Sigmoid colon (tissue), 7 donors: Measurements from ENCODE around the gene GPR39. TPM values are rescaled to one million over a fixed set of nuclear protein-coding genes. Genes with fewer than 3 reads are reported as not detected.

Source experiments
- DNase-seq: peaks from one replicate; pipeline ENCODE4 v3.0.0-alpha.2; 2019
- H3K27ac ChIP-seq, 4 donors: fragments of 200-600 bp; sonication (generic); one replicate each; pipeline ENCODE4 v1.5.1; 2016 to 2019; ENCODE audit warnings: mild to moderate bottlenecking in 1 of 4
- H3K27me3 ChIP-seq, 3 donors: fragments of 200-600 bp; sonication (generic); one replicate each; pipeline ENCODE4 v1.5.1; 2019; ENCODE audit warnings: mild to moderate bottlenecking in 1 of 3
- H3K36me3 ChIP-seq, 4 donors: fragments of 200-600 bp; sonication (generic); one replicate each; pipeline ENCODE4 v1.5.1; 2016 to 2019
- H3K4me1 ChIP-seq, 4 donors: fragments of 200-600 bp; sonication (generic); one replicate each; pipeline ENCODE4 v1.5.1; 2017 to 2019
- H3K4me3 ChIP-seq, 4 donors: fragments of 200-600 bp; sonication (generic); one replicate each; pipeline ENCODE4 v1.5.1; 2017 to 2019; ENCODE audit warnings: mild to moderate bottlenecking in 2 of 4, moderate library complexity in 1 of 4
- H3K9me3 ChIP-seq, 4 donors: fragments of 200-600 bp in 3 of 4; sonication (generic) in 3 of 4; one replicate each; pipeline versions ENCODE4 v1.5.1 to v1.6.1; 2013 to 2019
- CTCF ChIP-seq, 4 experiments: fragments of 450-650 bp in 3 of 4; fragments of 200-600 bp in 1 of 4; IDR thresholded peaks; one replicate each; pipeline ENCODE4 v1.5.1; 2016 to 2019; ENCODE audit warnings: antibody characterized with exemption in 4 of 4, mild to moderate bottlenecking in 3 of 4, moderate library complexity in 2 of 4
- EP300 ChIP-seq, 4 donors: sonication (generic); formaldehyde crosslinking; IDR thresholded peaks; one replicate each; pipeline ENCODE4 v1.6.1; 2017; ENCODE audit warnings: antibody characterized with exemption in 4 of 4
- POLR2A ChIP-seq, 2 donors: fragments of 450-650 bp; IDR thresholded peaks; one replicate each; pipeline ENCODE4 v1.6.1; 2016; ENCODE audit warnings: antibody characterized with exemption in 2 of 2, mild to moderate bottlenecking in 2 of 2, moderate library complexity in 2 of 2
- POLR2AphosphoS5 ChIP-seq, 4 donors: sonication (generic); formaldehyde crosslinking; IDR thresholded peaks; one replicate each; pipeline ENCODE4 v1.6.1; 2017; ENCODE audit warnings: antibody characterized with exemption in 4 of 4
- WGBS, 2 donors: extraction: QIAGEN DNeasy Blood & Tissue Kit; methylation state at CpG; one replicate each; pipeline ENCODE4 v1.1.7; 2013; 5-methylcytosine and 5-hydroxymethylcytosine counted together
- intact Hi-C: fragments of 100-400 bp; cut with DNase I; formaldehyde crosslinking; loops from one replicate; pipeline ENCODE4 v1.15.1; 2023
- polyA plus RNA-seq, 3 donors: library from polyadenylated mRNA; stranded (reverse); fragments of 200-250 nt; gene quantifications; one replicate each; pipeline ENCODE4 v1.2.3, GENCODE V29; 2013
- total RNA-seq, 4 donors: library from RNA; depleted of rRNA; stranded (reverse); fragments of >200 nt; gene quantifications; one replicate each; pipeline ENCODE4 v1.1.0, GENCODE V29; 2016
- donor health status: healthy with polysubstance abuse.
- donor health status: Bipolar disorder and iron deficiency.
- donor health status: healthy.

Gene GPR39
- total and polyA plus RNA-seq, 7 donors, result 0.28 to 7.7 (median 1.6) TPM; not detected in 1

- Histone ChIP-seq H3K4me3 (no peak overlapping the region), H3K27me3 (no peaks in the 10 kb centered on the region), H3K27ac (no peak overlapping the region), H3K4me1 (no peaks in the 10 kb centered on the region), H3K9me3 (no peaks in the 10 kb centered on the region), H3K36me3 (no peaks in the 10 kb centered on the region)
- 76 to 84% methylated on average over 1 of the region's 1 CpG for WGBS, 2 donors
- TF ChIP-seq POLR2AphosphoS5 (IDR thresholded peaks at IDR 0.05), result no peak
- TF ChIP-seq POLR2A (IDR thresholded peaks at IDR 0.05), result no peak
- no peak for TF ChIP-seq CTCF (IDR thresholded peaks at IDR 0.05)
- no peak for TF ChIP-seq EP300 (IDR thresholded peaks at IDR 0.05)
- no peak for DNase-seq
- intact Hi-C loops, result no loop called here
These were observed 127.5 kb downstream of the GPR39 start for GRCh38 chr2:132544006-132544630.

DNA sequence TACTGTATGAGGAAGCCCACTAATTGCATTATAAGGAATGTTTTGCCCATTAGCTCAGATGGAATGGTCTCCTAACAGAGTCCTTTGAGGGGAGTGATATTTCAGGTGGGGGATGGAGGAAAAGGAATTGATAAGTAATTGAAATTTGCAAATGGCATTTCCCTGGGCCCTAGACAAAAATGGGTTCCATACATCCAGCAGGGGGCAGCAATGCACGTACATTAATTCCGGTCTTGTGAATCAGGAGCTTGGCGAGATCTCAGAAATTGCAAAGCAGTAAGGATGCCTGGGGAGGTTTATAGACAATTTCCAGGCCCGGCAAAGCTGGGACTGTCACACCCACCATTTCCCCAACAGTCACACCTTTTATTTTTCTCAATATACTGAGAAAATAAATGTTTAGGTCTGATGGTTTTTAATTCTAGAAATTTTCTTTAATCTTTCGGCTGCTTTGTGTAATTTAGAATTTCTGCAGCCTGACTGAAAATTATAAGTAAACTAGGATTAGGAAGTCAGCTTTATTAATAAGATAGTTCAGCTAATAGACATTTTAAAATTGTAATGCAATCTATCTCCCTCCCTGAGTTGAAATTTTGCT is 130.6 kb downstream of the GPR39 start:
- intact Hi-C loops, result loop anchor here (1.0 kb wide), 2 partner anchors 624 to 1297 kb away; no protein-coding TSS in a partner anchor
- DNase-seq, result peak; percentile 77

GRCh38 chr2:132549935-132550670 is 133.5 kb downstream of the GPR39 start:
- Histone ChIP-seq H3K4me1 (peaks cover 0 to 15% (median 9%) of the 10 kb centered on the region in 4 donors), H3K27ac (no peak overlapping the region), H3K4me3 (no peak overlapping the region), H3K36me3 (no peaks in the 10 kb centered on the region), H3K9me3 (no peaks in the 10 kb centered on the region), H3K27me3 (no peaks in the 10 kb centered on the region)
- DNase-seq, result no peak
- 73 to 87% methylated on average over 11 of the region's 11 CpGs for WGBS, 2 donors
- no peak for TF ChIP-seq EP300 (IDR thresholded peaks at IDR 0.05)
- peak in 2 of 4 donors; percentile 18 to 42 for TF ChIP-seq POLR2AphosphoS5 (IDR thresholded peaks at IDR 0.05)
- intact Hi-C loops, result no loop called here

More for the DNA sequence above, 130.6 kb downstream of the GPR39 start:
- 20 to 21% methylated on average over 5 of the region's 5 CpGs for WGBS, 2 donors
- H3K4me1 ChIP-seq, result peaks cover 0 to 15% (median 9%) of the 10 kb centered on the region in 4 donors
- TF ChIP-seq CTCF (IDR thresholded peaks at IDR 0.05) (peak; percentile 50 to 65 (median 58)), EP300 (IDR thresholded peaks at IDR 0.05) (no peak)
- no peaks in the 10 kb centered on the region for H3K36me3 ChIP-seq
- H3K4me3 ChIP-seq, result no peak overlapping the region
- H3K27me3 ChIP-seq, result no peaks in the 10 kb centered on the region
- no peak overlapping the region for H3K27ac ChIP-seq
- no peaks in the 10 kb centered on the region for H3K9me3 ChIP-seq

DNA sequence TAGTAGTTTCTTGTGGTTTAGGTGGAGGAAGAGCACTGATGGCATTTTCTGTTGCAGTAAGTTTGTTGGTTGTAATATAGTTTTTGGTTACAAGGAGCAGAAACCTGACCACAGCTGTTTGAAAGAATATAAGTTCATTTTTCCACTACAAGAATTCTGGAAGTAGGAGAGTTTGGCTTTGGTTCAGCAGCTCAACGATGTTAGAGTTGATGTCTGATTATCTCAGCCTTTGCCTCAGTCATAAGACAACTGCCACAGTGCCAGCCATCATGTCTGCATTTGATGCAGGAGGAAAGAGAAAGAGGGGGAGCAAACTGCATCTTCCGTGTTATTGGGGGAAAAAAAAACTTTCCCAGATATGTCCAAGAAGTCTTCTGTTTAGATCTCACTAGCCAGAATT is 134.3 kb downstream of the GPR39 start:
- Histone ChIP-seq H3K27me3 (no peaks in the 10 kb centered on the region), H3K27ac (no peak overlapping the region), H3K36me3 (no peaks in the 10 kb centered on the region), H3K9me3 (no peaks in the 10 kb centered on the region), H3K4me3 (no peak overlapping the region), H3K4me1 (peaks cover 0 to 15% (median 9%) of the 10 kb centered on the region in 4 donors)
- no peak for DNase-seq
- TF ChIP-seq EP300 (IDR thresholded peaks at IDR 0.05), result no peak
- no peak for TF ChIP-seq POLR2AphosphoS5 (IDR thresholded peaks at IDR 0.05)
- TF ChIP-seq CTCF (IDR thresholded peaks at IDR 0.05), result no peak
- TF ChIP-seq POLR2A (IDR thresholded peaks at IDR 0.05), result no peak
- intact Hi-C loops, result no loop called here
- 63 to 70% methylated on average over 2 of the region's 2 CpGs for WGBS, 2 donors

- TF ChIP-seq POLR2A (IDR thresholded peaks at IDR 0.05), result no peak
- TF ChIP-seq CTCF (IDR thresholded peaks at IDR 0.05), result no peak
- TF ChIP-seq EP300 (IDR thresholded peaks at IDR 0.05), result no peak
- no peak for TF ChIP-seq POLR2AphosphoS5 (IDR thresholded peaks at IDR 0.05)
- Histone ChIP-seq H3K27ac (no peak overlapping the region), H3K27me3 (no peaks in the 10 kb centered on the region), H3K4me3 (no peak overlapping the region), H3K9me3 (no peaks in the 10 kb centered on the region), H3K36me3 (no peaks in the 10 kb centered on the region), H3K4me1 (no peaks in the 10 kb centered on the region)
- intact Hi-C loops, result no loop called here
- 78 to 94% methylated on average over 9 of the region's 9 CpGs for WGBS, 2 donors
- no peak for DNase-seq
These were observed 141.1 kb downstream of the GPR39 start for GRCh38 chr2:132557694-132558093.
